GM10266 (cell line): Measurements from ENCODE around the gene BMPR1B.
"Not testable (repeated sequence)": the region's sequence is repeated elsewhere in the genome, so short reads cannot be mapped to it uniquely, and the experiment has no call there.

Source experiments
- DNase-seq: peaks from one replicate; pipeline ENCODE4 v3.0.0; 2012; ENCODE audit errors: extremely low spot score
- CTCF ChIP-seq: IDR thresholded peaks from 2 replicates; pipeline ENCODE4 v1.5.1; 2012; ENCODE audit warnings: mild to moderate bottlenecking, low read depth; ENCODE audit not compliant: control insufficient read depth, insufficient read depth; ENCODE audit errors: missing control alignments

BMPR1B gene

GRCh38 chr4:95051702-95052020 is 293.9 kb downstream of the BMPR1B start:
- no peak for TF ChIP-seq CTCF
- no peak for DNase-seq

DNA sequence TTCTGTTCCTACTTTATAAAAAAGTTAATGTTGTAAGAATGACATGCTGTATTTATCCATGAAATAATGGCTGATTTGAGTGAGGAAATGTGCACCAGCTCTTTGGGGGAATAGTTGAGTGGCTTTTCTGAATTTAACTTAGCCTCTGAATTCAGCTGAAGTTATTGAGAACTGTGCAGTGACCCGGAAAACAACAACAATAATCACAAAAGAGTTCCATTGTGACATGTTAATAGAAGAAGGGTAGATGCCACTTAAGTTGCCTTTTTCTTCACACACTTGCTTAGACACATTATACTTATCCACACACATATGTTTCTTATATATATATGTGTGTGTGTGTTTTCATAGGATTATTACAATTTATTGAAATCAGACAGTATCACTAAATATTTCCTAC is 301.2 kb downstream of the BMPR1B start:
- DNase-seq: no peak
- no peak for TF ChIP-seq CTCF

- TF ChIP-seq CTCF: no peak
- DNase-seq: no peak
Measured at GRCh38 chr4:95059663-95060062, 301.9 kb downstream of the BMPR1B start.

GRCh38 chr4:95061220-95061619 is 303.5 kb downstream of the BMPR1B start:
- TF ChIP-seq CTCF: no peak
- DNase-seq: no peak

GRCh38 chr4:95061801-95062200 is 304.0 kb downstream of the BMPR1B start:
- DNase-seq: not testable (repeated sequence)

DNA sequence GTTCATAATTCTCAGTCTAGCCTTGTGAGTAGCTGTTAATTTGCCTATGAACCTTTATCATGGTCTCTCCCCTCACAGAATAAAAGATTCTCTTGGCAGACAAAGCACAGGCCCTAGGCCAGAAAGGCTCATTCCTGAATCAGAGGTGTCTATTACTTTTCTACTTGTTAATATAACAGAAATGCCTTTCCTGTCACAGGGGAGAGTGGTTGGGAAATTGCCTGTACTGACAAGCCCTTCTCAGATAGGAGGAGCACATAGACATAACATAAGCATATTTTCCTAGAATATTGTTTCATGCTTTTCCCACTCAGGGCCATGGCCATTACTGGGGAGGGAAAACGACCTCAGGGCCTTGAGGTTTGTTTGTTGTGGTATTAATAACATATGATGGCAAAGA is 308.3 kb downstream of the BMPR1B start:
- no peak for DNase-seq
- no peak for TF ChIP-seq CTCF

- no peak for DNase-seq
- no peak for TF ChIP-seq CTCF
Measured at GRCh38 chr4:95068401-95068800, 310.6 kb downstream of the BMPR1B start.

GRCh38 chr4:95068818-95069478 is 311.2 kb downstream of the BMPR1B start:
- TF ChIP-seq CTCF: no peak
- DNase-seq: no peak
